Measurements from ENCODE around the gene LRRC32.

GRCh38 chr11:76644591-76644990 is 26.0 kb downstream of the LRRC32 start:
- TF ChIP-seq CTCF (conservative IDR thresholded peaks at IDR 0.05; ENCODE audit: low read depth, low read length) (no peak), EZH2 (IDR thresholded peaks at IDR 0.05; ENCODE audit: low read length, unreplicated experiment) (no peak)

All from PC-3 (cell line).